ENCODE measurements around the gene ADCY3. TPM values are rescaled to one million over a fixed set of nuclear protein-coding genes. Genes with fewer than 3 reads are reported as not detected.

The ADCY3 gene
- total RNA-seq, 4 donors from 2014 or later = 11.7 to 80.2 (median 22.6) TPM

DNA sequence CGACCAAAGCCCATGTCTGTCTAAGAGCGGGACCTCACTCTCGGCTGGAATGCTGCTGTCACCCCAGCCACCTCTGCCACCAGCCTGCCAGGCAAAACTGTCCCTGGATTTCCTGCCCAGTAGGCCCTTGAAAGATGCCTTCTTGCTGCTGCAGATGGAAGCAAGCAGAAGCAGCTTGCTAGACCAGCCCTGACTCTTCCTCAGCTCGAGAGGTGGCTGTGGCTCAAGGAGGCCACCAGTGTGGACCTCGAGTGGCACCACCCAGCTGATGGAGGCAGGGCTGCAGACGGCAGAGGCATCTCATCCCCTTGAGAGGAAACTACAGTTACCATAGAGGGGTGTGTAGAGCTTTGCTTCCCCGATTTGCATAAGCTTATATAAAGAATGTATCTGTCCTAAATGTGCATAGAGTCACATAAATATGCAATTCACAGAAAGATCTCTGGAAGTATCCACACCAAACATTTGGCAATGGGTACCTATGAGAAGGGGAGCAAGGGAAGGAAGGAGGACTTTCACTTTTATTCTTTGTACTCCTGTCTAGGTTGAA is 20.6 kb downstream of the ADCY3 start:
- no peaks in the 10 kb centered on the region for H3K27me3 ChIP-seq
- peaks cover 13 to 14% of the 10 kb centered on the region in 2 donors for H3K9me3 ChIP-seq
- intact Hi-C loops (cut with DNase I; ENCODE audit: low total_unique reads) (no loop called here), in situ Hi-C loops (cut with MboI; ENCODE audit: low pct_ligation_motif_present in 1 of 4, low pct_unique_long_range_greater_than_20kb in 1 of 4, low sequenced_read_pairs in 3 of 4) (no loop called here)
- no peak overlapping the region for H3K4me3 ChIP-seq
- no peak for TF ChIP-seq POLR2A (IDR thresholded peaks at IDR 0.05)
- no peak for TF ChIP-seq EP300 (IDR thresholded peaks at IDR 0.05; ENCODE audit: low read depth)
- TF ChIP-seq CTCF (IDR thresholded peaks at IDR 0.05) = no peak
- TF ChIP-seq POLR2AphosphoS5 (IDR thresholded peaks at IDR 0.05) = no peak
- WGBS, 2 donors (ENCODE audit: low coverage in 1 of 2) = 89 to 100% methylated on average over 1 to 7 of the region's 7 CpGs
- no peaks in the 10 kb centered on the region for H3K4me1 ChIP-seq
- no peaks in the 10 kb centered on the region for H3K36me3 ChIP-seq
- H3K27ac ChIP-seq = no peak overlapping the region
- DNase-seq = no peak

DNA sequence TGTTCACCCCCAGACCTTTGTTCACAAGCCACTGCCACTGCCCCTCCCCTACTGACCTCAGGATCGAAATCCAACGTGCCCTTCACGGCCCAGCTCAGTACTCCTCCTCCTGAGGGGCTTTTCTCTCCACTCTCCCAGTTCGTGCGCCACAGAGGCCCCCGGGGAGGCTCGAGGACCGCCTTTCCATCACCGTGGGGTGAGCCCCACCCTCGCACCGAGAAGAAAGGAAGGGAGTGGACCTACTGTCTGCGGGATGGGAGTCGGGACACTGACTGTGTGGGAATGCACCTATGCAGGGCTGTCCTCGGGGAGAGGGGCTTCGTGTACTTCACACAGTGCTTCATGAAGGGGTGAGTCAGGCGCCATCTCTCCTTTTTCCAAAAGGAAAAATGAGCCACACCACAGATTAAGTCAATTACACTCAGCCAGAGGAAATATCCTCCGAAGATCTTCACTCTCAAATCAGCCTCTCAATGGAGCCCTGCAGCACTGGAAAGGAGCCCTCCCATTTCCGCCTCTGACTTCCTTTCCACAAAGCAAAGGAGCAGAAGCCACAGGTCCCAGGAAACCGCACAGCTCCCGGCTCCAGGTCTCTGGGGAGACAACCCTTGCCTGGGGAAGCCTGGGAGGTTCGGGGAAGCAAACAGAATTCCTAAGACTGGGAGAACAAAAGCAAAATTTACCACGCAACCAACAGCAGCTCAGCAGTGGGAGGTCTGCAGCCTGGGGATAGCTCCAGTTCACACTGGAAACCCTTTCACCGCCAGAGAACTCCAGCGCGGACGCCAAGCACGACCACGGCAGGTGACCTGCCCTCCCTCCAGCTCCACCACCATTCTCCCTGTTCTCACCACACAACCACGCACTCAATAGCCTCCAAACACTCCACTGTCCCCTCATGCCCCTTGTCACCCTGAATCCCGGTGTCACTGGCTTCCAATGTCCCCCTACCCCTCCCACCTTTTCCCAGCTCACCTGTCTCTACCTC is 21.6 kb downstream of the ADCY3 start:
- in situ Hi-C loops (cut with MboI; ENCODE audit: low pct_ligation_motif_present in 1 of 4, low pct_unique_long_range_greater_than_20kb in 1 of 4, low sequenced_read_pairs in 3 of 4) (no loop called here), intact Hi-C loops (cut with DNase I; ENCODE audit: low total_unique reads) (no loop called here)
- no peak overlapping the region for H3K4me3 ChIP-seq

GRCh38 chr2:24894750-24895149 is 25.3 kb downstream of the ADCY3 start:
- H3K4me1 ChIP-seq = no peaks in the 10 kb centered on the region
- H3K27ac ChIP-seq = no peak overlapping the region
- in situ Hi-C loops (cut with MboI; ENCODE audit: low pct_ligation_motif_present in 1 of 4, low pct_unique_long_range_greater_than_20kb in 1 of 4, low sequenced_read_pairs in 3 of 4) = no loop called here
- peaks cover 18 to 19% of the 10 kb centered on the region in 2 donors for H3K9me3 ChIP-seq
- intact Hi-C loops (cut with DNase I; ENCODE audit: low total_unique reads) = no loop called here
- H3K4me3 ChIP-seq = no peak overlapping the region
- H3K27me3 ChIP-seq = no peaks in the 10 kb centered on the region
- no peak for TF ChIP-seq POLR2A (IDR thresholded peaks at IDR 0.05)
- DNase-seq = no peak
- no peaks in the 10 kb centered on the region for H3K36me3 ChIP-seq
- 66 to 95% methylated on average over 3 of the region's 3 CpGs for WGBS, 2 donors (ENCODE audit: low coverage in 1 of 2)

More for the DNA sequence above, 21.6 kb downstream of the ADCY3 start:
- no peak for DNase-seq
- H3K27me3 ChIP-seq = no peaks in the 10 kb centered on the region
- 89 to 90% methylated on average over 2 to 30 of the region's 30 CpGs for WGBS, 2 donors (ENCODE audit: low coverage in 1 of 2)
- H3K4me1 ChIP-seq = no peaks in the 10 kb centered on the region
- H3K9me3 ChIP-seq = peaks cover 18 to 19% of the 10 kb centered on the region in 2 donors
- TF ChIP-seq POLR2A (IDR thresholded peaks at IDR 0.05) = no peak
- no peak for TF ChIP-seq EP300 (IDR thresholded peaks at IDR 0.05; ENCODE audit: low read depth)
- no peak for TF ChIP-seq CTCF (IDR thresholded peaks at IDR 0.05)
- no peak for TF ChIP-seq POLR2AphosphoS5 (IDR thresholded peaks at IDR 0.05)
- H3K27ac ChIP-seq = no peak overlapping the region
- no peaks in the 10 kb centered on the region for H3K36me3 ChIP-seq

DNA sequence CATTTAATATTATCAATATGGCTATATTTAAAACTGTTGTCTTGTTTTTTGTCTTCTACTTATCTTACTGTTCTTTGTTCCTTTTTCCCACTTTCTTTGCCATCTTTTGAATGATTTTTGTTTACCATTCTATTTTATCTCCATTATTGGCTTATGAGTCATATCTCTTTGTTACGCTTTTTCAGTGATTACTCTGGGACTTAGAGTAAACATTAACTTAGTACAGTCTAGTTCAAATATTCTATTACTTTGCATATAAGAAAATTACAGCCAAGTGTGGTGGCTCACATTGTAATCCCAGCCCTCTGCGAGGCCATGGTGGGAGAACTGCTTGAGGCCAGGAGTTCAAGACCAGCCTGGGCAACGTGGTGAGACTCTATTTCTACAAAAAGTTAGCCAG is 26.1 kb downstream of the ADCY3 start:
- WGBS, 2 donors (ENCODE audit: low coverage in 1 of 2) = 50 to 63% methylated on average over 1 to 3 of the region's 3 CpGs
- no peak overlapping the region for H3K27ac ChIP-seq
- no peaks in the 10 kb centered on the region for H3K36me3 ChIP-seq
- peaks cover 18 to 19% of the 10 kb centered on the region in 2 donors for H3K9me3 ChIP-seq
- H3K27me3 ChIP-seq = no peaks in the 10 kb centered on the region
- intact Hi-C loops (cut with DNase I; ENCODE audit: low total_unique reads) = no loop called here
- in situ Hi-C loops (cut with MboI; ENCODE audit: low pct_ligation_motif_present in 1 of 4, low pct_unique_long_range_greater_than_20kb in 1 of 4, low sequenced_read_pairs in 3 of 4) = no loop called here
- no peak overlapping the region for H3K4me3 ChIP-seq
- DNase-seq = no peak
- no peak for TF ChIP-seq POLR2A (IDR thresholded peaks at IDR 0.05)
- no peak for TF ChIP-seq EP300 (IDR thresholded peaks at IDR 0.05; ENCODE audit: low read depth)
- TF ChIP-seq POLR2AphosphoS5 (IDR thresholded peaks at IDR 0.05) = no peak
- TF ChIP-seq CTCF (IDR thresholded peaks at IDR 0.05) = no peak
- no peaks in the 10 kb centered on the region for H3K4me1 ChIP-seq
